A673 (cell line): ENCODE data around the gene FADD. TPM values are rescaled to one million over a fixed set of nuclear protein-coding genes. Genes with fewer than 3 reads are reported as not detected.

Experiments
- BruUV-seq: library from RNA; stranded (reverse); fragments of 400-500 nt; replicated peaks from 2 replicates; lab custom pipeline; 2021; lab: Mats Ljungman, UMichigan
- CTCF ChIA-PET: fragments of 300-600 bp; sonication (Branson Sonifier 250); formaldehyde crosslinking; loops from one replicate; lab custom pipeline; 2022; ENCODE audit warnings: antibody characterized with exemption; lab: Charles Lee
- POLR2A ChIA-PET: fragments of 300-600 bp; sonication (Branson Sonifier 250); formaldehyde crosslinking; loops from one replicate; lab custom pipeline; 2022; ENCODE audit warnings: antibody characterized with exemption; ENCODE audit not compliant: low non-redundant PET; lab: Charles Lee
- DNase-seq: peaks from one replicate; pipeline ENCODE4 v3.0.0-alpha.2; 2015; ENCODE audit warnings: low spot score
- H3K27ac ChIP-seq: fragments of 200-600 bp; sonication (generic); 2 replicates; pipeline ENCODE4 v1.5.1; 2016; ENCODE audit warnings: mixed run types, low read depth, mild to moderate bottlenecking, mixed read lengths, antibody characterized with exemption, low read length; ENCODE audit not compliant: poor library complexity, severe bottlenecking
- H3K27me3 ChIP-seq: fragments of 200-600 bp; sonication (generic); replicated peaks from 2 replicates; pipeline ENCODE4 v1.6.1; 2017; ENCODE audit warnings: mixed run types, low read depth, mild to moderate bottlenecking, mixed read lengths, antibody characterized with exemption, low read length; ENCODE audit not compliant: insufficient read depth, poor library complexity
- H3K36me3 ChIP-seq: fragments of 200-600 bp; sonication (generic); 2 replicates; pipeline ENCODE4 v1.6.1; 2016; ENCODE audit warnings: mixed run types, mild to moderate bottlenecking, mixed read lengths, antibody characterized with exemption, low read length; ENCODE audit not compliant: insufficient read depth, poor library complexity, severe bottlenecking
- H3K4me1 ChIP-seq: fragments of 200-600 bp; sonication (generic); 2 replicates; pipeline ENCODE4 v1.6.1; 2017; ENCODE audit warnings: mixed run types, mild to moderate bottlenecking, mixed read lengths, antibody characterized with exemption, low read length; ENCODE audit not compliant: insufficient read depth, poor library complexity, severe bottlenecking
- H3K4me3 ChIP-seq: fragments of 200-600 bp; sonication (generic); 2 replicates; pipeline ENCODE4 v1.5.1; 2016; ENCODE audit warnings: low read depth, mixed run types, mild to moderate bottlenecking, mixed read lengths, low read length; ENCODE audit not compliant: poor library complexity, severe bottlenecking
- H3K9me3 ChIP-seq: fragments of 200-600 bp; sonication (generic); 2 replicates; pipeline ENCODE4 v1.6.1; 2016; ENCODE audit warnings: mixed run types, low read depth, mild to moderate bottlenecking, mixed read lengths, antibody characterized with exemption, low read length; ENCODE audit not compliant: poor library complexity, severe bottlenecking
- CTCF ChIP-seq: fragments of 300-800, 200-600 bp; sonication (generic); conservative IDR thresholded peaks from 2 replicates; pipeline ENCODE4 v1.5.1; 2017; ENCODE audit warnings: low read depth, mild to moderate bottlenecking, antibody characterized with exemption, low read length, moderate library complexity, mixed read lengths
- EZH2 ChIP-seq: fragments of 200-600 bp; sonication (generic); IDR thresholded peaks from 2 replicates; pipeline ENCODE4 v1.6.1; 2017; ENCODE audit warnings: borderline replicate concordance, low read depth, mild to moderate bottlenecking, mixed read lengths, antibody characterized with exemption, low read length; ENCODE audit not compliant: poor library complexity, severe bottlenecking
- intact Hi-C: fragments of 100-400 bp; cut with micrococcal nuclease; formaldehyde crosslinking; loops from one replicate; pipeline ENCODE4 v1.10.0; 2022; ENCODE audit not compliant: unreplicated experiment
- total RNA-seq: library from RNA; stranded (reverse); gene quantifications from 2 replicates; pipeline ENCODE4 v1.2.3, GENCODE V29; 2021

The FADD gene
- total RNA-seq, 1 experiment from 2014 or later, result 62.7 TPM

DNA sequence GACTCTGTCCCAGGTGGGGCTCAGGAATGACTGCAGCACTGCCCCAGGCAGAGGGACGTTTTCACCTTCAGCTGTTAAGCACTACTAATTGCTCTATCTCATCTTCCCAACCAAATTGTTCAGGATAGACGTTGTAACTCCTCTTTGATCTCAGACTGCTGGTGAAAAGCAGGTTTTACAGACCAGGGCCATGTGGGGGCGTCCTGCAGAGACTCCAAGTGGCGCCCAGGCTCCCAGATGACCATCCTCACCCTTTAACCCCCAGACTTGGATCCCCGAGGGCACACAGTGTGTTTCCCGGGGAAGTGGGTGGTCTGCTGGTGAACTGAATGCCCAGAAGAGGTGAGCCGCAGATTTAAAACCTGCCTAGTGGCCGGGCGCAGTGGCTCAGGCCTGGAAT, 23.9 kb downstream of the FADD start:
- BruUV-seq, result no TSS peak
- Histone ChIP-seq H3K4me1 (no peaks in the 10 kb centered on the region), H3K27me3 (no peaks in the 10 kb centered on the region), H3K9me3 (no peaks in the 10 kb centered on the region), H3K36me3 (no peaks in the 10 kb centered on the region), H3K4me3 (no peak overlapping the region), H3K27ac (no peak overlapping the region)
- CTCF ChIA-PET, result interaction anchor here (1.0 kb wide), 1 partner anchor 173 kb away, joined by 5 read pairs; no protein-coding TSS in a partner anchor
- TF ChIP-seq CTCF, result peak; percentile 50
- TF ChIP-seq EZH2, result no peak
- DNase-seq, result no peak
- POLR2A ChIA-PET, result no interaction called here
- intact Hi-C loops, result no loop called here

GRCh38 chr11:70229737-70230136, 26.6 kb downstream of the FADD start:
- H3K27ac ChIP-seq, result no peak overlapping the region
- no TSS peak for BruUV-seq
- CTCF ChIA-PET, result no interaction called here
- H3K27me3 ChIP-seq, result no peaks in the 10 kb centered on the region
- intact Hi-C loops, result no loop called here
- no peak for DNase-seq
- POLR2A ChIA-PET, result no interaction called here
- TF ChIP-seq CTCF, result no peak
- TF ChIP-seq EZH2, result no peak
- no peaks in the 10 kb centered on the region for H3K4me1 ChIP-seq
- no peak overlapping the region for H3K4me3 ChIP-seq
- no peaks in the 10 kb centered on the region for H3K36me3 ChIP-seq
- H3K9me3 ChIP-seq, result no peaks in the 10 kb centered on the region

- ChIA-PET POLR2A (interaction anchor here (0.7 kb wide), 1 partner anchor 582 kb away, joined by 4 read pairs; no protein-coding TSS in a partner anchor), CTCF (no interaction called here)
- Histone ChIP-seq H3K9me3 (no peaks in the 10 kb centered on the region), H3K4me1 (no peaks in the 10 kb centered on the region), H3K36me3 (no peaks in the 10 kb centered on the region), H3K27me3 (no peaks in the 10 kb centered on the region), H3K4me3 (no peak overlapping the region), H3K27ac (no peak overlapping the region)
- TF ChIP-seq EZH2, result no peak
- TF ChIP-seq CTCF, result no peak
- intact Hi-C loops, result no loop called here
- no TSS peak for BruUV-seq
- no peak for DNase-seq
Observed at GRCh38 chr11:70230151-70230839, 27.2 kb downstream of the FADD start.
